Activated CD4-positive, alpha-beta T cell treated with anti-CD3 and anti-CD28 coated beads, Interleukin-2, amount 50 U/mL, for 48 hours (primary cell): ENCODE data around the gene CACNB2.

Source experiments
- DNase-seq, 2 experiments: peaks; one replicate each; pipeline ENCODE4 v3.0.0-alpha.2; 2020

The CACNB2 gene

DNA sequence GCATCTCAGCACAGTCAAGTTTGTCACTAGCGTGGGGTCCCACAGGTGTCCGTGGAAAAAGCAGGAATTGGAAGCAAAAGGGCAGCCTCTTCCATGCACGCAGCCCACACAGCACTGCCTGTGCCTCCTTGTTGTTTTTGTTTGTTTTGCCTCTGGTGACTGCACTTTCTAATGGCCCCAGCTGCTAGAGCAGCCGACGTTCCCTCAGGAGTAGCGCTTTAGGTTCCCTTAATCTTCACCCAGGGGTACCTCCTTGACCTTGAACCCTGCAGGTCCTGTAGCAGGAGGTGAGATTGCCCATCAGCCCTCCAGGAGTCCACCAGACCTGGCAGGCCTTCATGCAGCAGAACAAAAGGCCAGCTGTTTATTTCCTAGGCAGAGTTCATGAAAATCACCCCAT, 210.1 kb downstream of the CACNB2 start:
- DNase-seq: no peak

DNA sequence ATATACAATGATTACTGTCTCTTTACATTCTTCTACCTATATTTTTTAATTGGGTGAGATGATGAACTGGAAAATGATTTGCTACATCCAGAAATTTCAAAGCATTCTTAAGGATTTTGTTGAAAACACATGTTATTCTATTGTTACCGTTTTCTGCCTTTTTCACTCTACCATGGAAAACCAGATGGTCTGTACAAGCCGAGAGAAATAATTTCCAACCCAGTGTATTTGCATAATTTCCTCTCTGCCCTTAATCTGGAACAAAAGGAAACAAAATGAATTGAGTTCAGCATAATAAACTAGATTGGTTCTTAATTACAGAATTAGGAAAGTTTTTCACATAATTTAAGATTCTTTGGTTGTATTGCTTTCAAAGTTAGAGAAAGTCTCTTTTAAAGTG, 211.2 kb downstream of the CACNB2 start:
- DNase-seq: no peak

DNA sequence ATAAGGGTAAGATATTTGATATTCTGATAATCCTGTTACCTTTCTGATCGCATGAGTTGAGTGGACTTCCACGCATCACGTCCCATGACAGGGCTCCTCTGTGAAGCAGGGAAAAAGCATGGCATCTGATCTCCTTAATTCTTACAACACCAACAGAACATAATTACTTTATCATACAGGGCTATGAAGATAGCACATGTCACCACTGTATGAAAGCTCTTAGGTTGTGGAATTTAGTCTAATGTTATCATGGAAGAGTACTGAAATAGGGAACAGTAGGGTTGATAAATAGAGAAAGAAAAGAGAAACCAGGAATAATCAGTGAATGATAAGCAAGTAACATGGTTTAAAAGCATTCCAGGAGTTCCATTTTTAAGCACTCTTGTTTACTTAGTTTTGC, 212.0 kb downstream of the CACNB2 start:
- no peak for DNase-seq

DNA sequence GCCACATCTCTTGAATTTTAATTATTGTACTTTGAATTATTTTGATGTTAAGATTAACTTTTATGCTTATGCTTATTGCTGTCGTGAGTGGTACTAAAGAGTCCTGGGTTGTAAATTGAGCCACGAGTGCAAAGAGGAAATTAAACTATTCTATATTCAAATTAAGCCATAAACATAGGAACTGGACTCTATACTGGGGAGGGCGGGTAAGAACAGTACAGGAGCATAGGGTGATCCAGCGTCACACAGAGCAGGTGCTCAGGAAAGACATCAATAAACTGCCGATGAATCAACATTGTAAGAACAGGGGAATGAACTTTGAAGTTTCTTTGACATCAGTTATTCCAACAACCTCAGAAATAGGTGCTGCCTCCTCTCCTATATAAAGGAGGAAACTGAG, 219.6 kb downstream of the CACNB2 start:
- DNase-seq: no peak

DNA sequence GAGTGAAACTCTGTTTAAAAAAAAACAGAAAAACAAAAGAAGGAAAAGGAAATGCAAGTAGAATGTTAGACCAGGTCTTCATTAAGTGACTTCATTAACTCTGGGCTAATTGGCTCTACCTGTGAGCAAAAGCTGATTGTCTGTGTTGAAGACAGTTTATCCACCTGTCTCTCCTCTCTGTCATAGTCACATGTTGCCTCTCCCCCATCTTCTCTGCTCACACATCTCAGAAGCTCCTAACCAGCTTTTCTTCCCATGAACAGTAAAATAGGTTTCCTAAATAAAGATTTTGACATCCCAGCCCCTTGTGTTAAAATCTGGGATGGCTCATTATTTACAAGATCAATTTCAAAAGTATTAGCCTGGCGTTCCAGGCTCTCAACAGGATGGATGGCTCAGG, 222.7 kb downstream of the CACNB2 start:
- DNase-seq: no peak

DNA sequence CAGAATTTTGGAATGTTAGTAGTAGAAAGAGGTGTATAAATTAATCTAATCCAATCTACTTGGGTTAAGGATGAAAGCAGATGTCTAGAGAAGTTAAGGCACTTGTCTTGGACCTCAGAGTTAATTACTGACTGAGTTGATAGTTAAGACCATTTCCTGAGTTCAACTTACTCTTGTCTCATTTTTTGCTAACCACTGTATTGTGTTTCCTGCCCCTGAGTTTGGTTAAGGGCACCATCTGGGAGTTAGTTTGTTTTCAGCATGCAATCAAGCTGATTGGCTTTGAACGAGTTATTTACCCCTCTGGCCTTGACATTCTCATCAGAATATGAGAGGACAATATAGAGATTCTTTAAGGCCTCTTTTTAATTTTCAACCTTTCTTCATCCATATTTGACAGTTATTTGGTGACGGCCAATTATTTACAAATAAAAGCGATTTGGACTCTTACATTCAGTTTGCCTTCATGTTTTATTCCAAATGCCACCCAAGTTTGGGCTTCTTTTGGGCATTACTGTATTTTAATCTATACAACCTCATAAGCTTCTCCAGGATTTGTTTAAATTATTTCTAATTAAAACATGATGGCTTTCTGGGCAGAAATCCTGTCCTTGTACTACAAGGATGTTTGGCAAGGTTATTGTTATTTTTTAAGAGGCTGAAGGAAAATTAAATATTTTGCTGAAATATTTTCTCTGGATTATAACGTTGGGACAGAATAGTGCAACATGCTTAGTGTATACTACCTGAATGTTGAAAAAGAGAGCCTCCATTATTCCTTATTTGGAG, 225.0 kb downstream of the CACNB2 start:
- no peak for DNase-seq

DNA sequence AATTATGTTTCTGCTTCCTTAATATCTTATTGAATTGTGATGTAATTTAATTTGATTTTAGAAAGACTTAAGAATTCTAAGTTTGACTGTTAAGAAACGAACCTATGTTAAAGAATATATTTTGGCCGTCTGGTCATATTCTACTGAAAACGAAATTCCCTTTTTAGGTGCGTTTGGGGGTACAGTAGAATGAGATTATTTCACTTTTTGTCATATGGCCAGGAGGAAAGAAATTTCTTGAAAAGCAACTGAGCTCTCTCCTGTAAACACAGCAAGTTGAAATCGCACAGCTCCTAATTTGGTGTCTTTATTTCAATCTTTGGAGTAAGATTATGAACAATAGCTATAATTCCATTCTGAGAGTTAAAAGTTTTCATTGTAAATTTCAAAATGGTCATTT, 227.6 kb downstream of the CACNB2 start:
- no peak for DNase-seq

DNA sequence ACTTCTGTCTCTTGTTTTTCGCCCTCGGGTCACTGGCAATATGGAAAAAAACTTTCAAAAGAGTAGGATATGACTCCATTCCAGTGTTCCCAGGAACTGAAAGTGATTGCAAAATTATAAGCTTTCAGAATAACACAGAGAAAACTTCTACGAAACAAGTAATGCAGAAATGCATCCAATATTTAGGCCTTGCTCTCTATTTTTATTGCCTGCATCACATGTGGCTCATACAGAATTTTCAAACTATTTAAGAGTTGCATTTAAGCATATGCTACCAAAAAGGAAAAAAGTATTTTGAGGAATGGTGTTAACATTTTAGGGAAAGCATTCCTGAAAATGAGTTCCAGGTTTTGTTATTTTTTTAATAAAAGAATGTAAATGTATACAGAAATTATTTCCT, 228.0 kb downstream of the CACNB2 start:
- DNase-seq: no peak

DNA sequence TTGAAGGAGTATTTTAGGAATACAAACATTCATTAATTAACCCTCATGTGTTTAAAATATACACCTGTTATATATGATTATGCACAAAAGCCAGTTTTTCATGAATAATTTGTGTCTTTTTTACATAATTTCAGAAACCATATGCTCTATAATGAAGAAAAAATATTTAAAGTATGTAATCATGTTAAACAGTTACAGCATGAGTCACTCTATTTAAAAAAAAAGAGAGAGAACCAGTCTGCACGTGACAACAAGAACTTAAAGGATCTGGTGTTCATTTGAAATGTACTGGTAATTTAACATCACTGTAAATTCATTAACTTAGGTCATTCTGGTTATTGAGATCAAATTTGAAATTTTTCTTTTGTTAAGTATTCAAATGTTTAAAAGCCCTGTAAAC, 228.5 kb downstream of the CACNB2 start:
- no peak for DNase-seq

DNA sequence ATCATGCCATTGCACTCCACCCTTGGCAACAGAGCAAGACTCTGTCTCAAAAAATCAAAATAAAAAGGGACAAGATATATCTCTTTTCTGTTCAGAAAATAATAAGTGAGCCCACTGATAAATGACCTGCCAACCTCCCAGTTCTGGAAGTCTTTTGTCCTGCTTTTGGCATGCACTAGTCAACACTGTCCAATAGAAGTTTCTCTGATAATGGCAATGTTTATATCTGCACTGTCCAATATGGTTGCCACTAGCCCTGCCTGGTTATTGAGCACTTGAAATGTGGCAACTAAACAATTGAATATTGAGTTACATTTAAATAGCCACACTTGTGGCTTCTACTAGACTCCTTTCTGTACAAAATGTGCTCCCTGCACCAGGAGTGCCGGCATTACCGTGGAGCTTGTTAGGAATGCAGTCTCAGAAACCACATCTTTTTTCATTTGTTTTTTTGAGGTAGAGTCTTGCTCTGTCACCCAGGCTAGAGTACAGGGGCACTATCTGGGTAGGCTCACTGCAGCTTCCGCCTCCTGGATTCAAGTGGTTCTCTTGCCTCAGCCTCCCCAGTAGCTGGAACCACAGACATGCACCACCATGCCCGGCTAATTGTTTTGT, 229.7 kb downstream of the CACNB2 start:
- no peak for DNase-seq

DNA sequence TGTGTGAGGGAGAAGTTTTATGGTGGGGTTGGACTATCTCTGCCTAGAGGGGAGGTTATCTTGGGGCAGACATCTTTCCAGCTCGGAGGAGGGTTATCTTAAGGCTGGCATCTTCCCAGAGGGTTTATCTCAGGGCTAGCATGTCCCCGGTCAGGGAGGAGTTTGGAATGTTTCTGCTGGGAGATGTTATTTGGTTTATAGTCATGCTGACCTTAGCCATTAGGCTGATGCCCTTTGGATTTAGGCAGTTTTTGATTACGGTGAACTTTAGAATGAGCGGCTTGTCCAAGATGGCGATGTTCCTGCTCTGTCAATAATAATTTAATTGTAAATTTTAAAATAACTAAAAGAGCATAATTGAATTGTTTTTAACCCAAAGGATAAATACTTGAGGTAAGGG, 236.4 kb downstream of the CACNB2 start:
- DNase-seq: no peak

DNA sequence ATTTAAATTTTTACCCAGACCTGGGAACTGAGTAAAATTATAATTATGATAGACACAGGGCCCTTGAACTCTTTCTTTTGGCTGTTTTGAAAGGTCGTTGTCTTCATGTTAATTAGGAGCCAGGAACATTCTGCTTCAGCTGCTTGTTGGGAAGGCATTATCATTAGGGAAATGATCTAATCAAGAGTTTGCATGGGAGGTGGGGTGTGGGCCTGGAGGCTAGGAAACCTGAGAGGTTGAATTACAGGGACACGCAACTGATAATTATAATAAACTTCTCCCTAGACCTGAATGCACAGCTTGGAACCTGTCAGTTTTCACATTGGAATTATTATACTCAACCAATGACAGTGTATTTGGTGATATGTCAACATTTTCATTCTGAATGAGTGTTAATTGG, 237.7 kb downstream of the CACNB2 start:
- no peak for DNase-seq

DNA sequence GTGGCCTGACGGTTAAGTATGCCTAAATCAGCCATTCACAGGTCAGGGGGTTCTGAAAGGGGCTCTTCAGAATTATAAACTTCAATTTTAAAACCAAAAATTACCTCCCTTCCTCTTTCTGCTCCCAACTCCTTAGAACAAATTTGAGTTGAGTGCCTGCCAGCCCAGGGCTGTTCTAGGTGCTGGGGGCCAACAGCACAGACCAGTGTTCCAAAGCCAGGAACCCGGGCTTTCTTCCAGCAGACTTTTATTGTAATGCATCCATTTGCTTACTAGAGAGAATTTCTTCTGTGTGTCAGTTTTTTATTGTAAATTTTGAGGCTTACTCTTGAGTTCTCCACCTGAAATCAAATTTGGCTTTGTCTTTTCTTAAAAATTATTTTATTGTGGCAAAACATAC, 238.5 kb downstream of the CACNB2 start:
- DNase-seq: no peak

DNA sequence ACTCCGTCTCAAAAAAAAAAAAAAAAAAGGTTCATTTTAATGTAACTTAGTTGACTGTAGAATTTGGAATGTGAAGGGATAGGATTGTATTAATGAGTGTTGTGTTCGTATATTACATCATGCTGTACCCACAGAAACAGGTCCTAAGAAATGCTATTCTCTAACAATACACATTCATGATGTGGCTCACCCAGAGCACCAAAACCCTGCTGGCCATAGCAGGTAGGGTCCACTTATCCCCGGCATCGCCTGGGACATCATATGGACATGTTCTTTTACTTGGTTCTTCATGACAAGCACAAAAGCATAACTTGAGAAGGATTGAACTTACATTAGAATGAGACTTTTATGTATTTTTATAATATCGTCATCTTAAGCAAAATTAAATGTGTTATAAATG, 241.5 kb downstream of the CACNB2 start:
- no peak for DNase-seq

DNA sequence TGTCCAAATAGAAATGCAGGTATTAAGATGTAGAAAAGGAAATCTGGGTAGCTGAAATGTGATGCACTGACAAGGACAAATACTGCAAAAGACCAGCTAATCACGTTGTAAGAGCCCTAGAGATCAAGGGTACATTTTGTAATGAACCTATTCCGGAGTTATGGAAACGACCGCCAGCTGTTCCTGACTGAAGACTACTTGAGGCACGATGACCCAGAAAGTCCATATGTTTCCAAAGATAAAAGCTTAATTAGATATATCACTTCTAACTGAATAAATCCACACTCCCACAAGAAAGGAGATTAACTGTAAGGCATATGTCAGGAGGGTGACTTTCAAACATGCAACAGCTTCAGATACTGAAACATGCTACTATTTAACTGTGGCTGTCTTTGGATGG, 257.7 kb downstream of the CACNB2 start:
- no peak for DNase-seq

DNA sequence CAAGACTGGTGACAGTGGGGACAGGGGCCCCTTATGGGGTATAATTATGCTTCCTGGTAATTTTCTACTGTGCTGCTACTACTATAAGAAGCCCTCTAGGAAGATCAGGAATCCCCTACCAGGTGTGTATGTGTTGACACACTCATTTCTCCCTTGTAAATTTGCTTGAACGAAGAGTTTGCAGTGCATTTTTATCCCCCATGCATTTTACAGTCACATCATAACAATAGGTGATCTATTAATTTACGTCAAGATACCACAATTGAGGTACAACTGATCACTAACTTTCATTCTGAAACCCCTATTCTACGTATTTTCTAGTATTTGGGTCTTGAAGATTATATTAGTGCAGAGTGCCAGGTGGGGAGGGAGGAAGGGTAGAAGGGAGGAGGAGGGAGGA, 258.9 kb downstream of the CACNB2 start:
- DNase-seq: no peak

DNA sequence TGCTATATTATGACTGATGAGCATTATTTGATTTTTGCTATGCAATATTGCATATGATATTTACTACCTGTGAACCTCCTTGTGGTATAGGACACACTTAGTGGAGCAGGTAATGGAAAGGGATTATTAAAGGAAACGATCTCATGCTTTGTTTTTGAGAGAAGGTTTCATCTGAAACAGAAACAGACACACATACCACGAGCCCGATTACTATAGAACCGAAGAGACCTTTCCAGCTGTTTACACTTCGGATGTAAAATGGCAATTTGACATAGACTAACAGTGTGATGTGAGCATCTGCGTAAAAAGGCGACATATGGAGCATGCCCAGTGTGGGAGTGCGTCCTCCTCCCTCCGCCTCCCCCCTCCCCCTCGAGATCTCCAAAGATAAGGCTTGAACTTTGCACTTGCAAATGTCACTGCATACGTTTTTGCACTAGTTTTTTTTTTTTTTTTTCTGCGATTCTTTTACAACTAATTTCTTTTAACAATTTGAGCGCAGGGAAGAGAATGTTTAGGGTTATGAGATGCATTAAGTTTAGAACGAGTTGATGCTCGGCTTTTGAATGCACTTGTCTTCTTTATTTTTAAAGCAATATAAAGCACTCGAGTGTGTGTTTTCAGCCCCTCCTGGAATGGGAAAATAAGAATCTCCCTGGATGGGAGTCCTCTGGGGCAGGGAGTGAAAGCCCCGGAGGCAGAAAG, 260.1 kb downstream of the CACNB2 start:
- peak in 1 of 2 experiments; percentile 1 for DNase-seq

DNA sequence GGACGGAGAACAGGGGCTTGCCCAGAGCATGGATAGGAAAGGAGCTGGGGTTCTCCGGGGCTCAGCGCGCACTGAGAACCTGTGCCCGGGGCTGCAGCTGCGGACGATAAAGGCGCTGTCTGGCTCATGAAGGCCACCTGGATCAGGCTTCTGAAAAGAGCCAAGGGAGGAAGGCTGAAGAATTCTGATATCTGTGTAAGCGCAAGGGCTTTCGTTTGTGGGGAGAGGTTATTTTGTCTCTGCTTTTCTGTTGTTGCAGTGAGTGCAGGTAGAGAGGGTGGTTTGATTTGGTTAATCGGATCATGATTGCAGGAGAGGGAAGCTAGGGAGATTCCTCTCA, 260.7 kb downstream of the CACNB2 start:
- DNase-seq: no peak

DNA sequence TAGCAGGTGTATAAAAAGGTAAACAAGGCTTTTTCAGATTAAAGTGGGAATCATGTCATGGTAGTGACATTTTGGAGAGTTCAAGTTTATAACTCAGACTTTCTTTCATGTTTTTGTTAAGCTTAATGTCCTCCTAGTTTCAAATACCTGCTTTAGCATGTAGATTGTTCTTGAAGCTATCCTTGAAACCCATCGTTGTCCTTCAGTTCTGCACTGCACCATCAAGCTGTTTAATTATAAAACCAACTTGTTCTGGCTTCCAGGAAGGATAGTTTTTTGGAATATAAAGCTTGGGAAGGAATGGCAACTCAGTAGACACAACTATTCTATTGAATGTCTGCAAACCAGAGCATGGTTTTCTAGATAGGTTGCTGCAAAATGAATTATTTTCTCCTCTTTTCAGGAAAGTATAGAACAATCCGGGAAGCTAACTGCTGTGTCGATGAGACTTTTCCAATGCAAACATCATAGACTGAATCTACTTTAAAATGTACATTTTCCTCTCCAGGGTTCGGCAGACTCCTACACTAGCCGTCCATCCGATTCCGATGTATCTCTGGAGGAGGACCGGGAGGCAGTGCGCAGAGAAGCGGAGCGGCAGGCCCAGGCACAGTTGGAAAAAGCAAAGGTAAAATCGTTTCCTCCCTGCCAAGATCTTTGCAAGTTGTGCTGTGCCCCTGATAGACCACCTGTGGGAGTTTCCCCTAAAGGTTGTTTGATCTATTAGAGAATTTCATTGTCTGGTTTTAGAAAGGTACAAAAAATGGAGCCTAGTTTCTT, 261.4 kb downstream of the CACNB2 start:
- no peak for DNase-seq

DNA sequence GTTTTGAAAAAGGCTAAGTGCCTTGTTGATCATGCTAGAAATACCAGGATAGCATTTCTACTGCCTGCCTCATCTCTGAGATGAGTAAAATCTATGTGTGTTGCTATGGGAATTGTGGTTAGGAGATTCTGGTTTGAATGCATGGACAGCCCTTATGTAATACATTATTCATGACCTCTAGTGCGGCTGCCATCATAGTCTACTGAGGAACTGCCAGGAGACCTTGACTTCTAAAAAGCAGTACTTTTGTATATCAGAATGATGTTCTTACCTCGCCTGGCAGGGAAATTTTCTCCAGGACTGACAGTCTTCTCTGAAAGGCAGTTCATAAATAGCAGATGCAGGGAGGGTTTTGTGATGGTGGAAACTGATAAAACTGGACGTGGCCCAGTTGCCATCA, 262.6 kb downstream of the CACNB2 start:
- no peak for DNase-seq

DNA sequence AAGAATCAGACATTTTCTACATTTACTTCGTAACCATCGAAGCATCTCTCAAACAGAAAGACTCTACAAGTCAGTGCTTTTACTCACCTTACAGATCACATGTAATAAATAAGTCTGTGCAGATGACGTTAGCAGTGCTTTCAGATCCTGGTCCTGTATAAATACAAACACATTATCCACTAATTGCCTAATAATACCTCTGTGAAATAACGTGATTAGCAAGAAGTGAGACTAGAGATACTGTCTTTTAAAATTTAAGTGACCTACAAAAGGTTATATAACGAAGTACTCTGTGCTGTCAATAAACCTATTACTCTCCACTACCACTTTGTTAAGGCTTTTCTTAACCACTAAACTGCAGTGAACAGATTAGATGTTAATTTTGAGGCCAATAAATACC, 264.3 kb downstream of the CACNB2 start:
- DNase-seq: no peak

DNA sequence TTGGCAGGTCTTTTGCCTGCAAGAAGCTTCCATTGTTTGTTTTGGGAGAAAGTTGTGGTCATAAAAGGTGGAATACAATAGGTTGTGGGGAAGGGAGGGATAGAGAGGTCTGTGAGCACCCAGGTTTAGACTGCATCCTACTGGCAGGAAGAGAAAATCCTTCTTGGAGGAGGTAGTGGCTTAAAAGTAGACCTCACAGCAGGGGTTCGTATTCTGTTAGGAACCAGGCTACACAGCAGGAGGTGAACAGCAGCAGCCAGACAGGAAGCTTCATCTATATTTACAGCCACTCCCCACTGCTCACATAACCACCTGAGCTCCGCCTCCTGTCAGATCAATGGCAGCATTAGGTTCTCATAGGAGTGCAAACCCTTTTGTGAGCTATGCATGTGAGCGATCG, 265.9 kb downstream of the CACNB2 start:
- no peak for DNase-seq

DNA sequence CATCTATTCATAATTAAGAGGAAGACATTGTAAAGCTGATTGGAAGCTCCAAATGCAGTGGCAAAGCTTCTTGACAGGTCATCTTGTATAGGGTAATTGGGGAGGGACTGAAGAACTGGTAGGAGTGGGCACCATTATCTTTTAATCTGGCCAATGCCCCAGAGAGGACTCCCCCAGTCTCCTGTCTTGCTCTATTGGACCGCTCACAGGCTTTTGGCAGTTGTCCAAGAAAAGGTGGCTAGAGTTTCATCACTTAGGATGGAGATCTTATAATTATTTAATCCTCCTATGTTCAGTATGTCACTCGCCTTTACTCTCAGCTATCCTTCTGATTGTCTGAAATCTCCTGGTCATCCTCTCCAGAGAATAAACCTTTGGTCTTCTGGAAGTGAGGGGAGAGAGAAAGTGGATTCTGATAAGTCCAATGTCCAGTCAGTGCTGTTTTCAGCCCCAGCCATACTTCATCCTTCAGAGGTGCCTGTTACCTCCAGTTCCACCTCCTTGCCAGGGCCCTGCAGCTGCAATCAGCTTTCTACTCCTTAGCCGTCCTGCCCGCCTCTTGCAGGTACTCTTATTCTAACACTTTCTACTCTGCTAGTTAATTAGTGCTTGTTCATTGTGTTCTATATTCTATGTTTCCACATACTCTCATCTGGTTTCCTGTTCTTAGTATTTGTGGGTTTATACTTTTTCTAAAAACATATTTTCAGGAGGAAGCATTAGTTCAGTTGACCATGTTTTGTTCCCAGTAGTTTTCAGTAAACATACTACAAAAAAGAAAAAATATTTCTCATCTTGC, 269.6 kb downstream of the CACNB2 start:
- no peak for DNase-seq
